ENCODE results near the gene POU2AF2. TPM values are rescaled to one million over a fixed set of nuclear protein-coding genes. Genes with fewer than 3 reads are reported as not detected.
"Not testable (repeated sequence)": the region's sequence is repeated elsewhere in the genome, so short reads cannot be mapped to it uniquely, and the experiment has no call there.

POU2AF2 gene
- total RNA-seq, 1 donor: not detected

GRCh38 chr11:111301004-111301841 lies 55.7 kb downstream of the POU2AF2 start:
- DNase-seq (ENCODE audit: low read depth in 2 of 3, low spot score in 2 of 3): no peak

- no peak for DNase-seq (ENCODE audit: low read depth in 2 of 3, low spot score in 2 of 3)
Measured at GRCh38 chr11:111301842-111302118, 56.3 kb downstream of the POU2AF2 start.

GRCh38 chr11:111302298-111302697 lies 56.8 kb downstream of the POU2AF2 start:
- no peak for DNase-seq (ENCODE audit: low read depth in 2 of 3, low spot score in 2 of 3)

- no peak for DNase-seq (ENCODE audit: low read depth in 2 of 3, low spot score in 2 of 3)
Measured at GRCh38 chr11:111303461-111303860, 57.9 kb downstream of the POU2AF2 start.

GRCh38 chr11:111305162-111305802 lies 59.8 kb downstream of the POU2AF2 start:
- no peak for DNase-seq (ENCODE audit: low read depth in 2 of 3, low spot score in 2 of 3)

GRCh38 chr11:111305876-111306275 lies 60.4 kb downstream of the POU2AF2 start:
- peak in 1 of 3 donors; percentile 47 for DNase-seq (ENCODE audit: low read depth in 2 of 3, low spot score in 2 of 3)

- DNase-seq (ENCODE audit: low read depth in 2 of 3, low spot score in 2 of 3): no peak
Measured at GRCh38 chr11:111306321-111306720, 60.8 kb downstream of the POU2AF2 start.

GRCh38 chr11:111307472-111308108 lies 62.1 kb downstream of the POU2AF2 start:
- DNase-seq (ENCODE audit: low read depth in 2 of 3, low spot score in 2 of 3): no peak

GRCh38 chr11:111308140-111308539 lies 62.6 kb downstream of the POU2AF2 start:
- no peak for DNase-seq (ENCODE audit: low read depth in 2 of 3, low spot score in 2 of 3)

- no peak for DNase-seq (ENCODE audit: low read depth in 2 of 3, low spot score in 2 of 3)
Measured at GRCh38 chr11:111309215-111309915, 63.8 kb downstream of the POU2AF2 start.

GRCh38 chr11:111310088-111310487 lies 64.6 kb downstream of the POU2AF2 start:
- DNase-seq (ENCODE audit: low read depth in 2 of 3, low spot score in 2 of 3): no peak

GRCh38 chr11:111310723-111311122 lies 65.2 kb downstream of the POU2AF2 start:
- DNase-seq (ENCODE audit: low read depth in 2 of 3, low spot score in 2 of 3): no peak

GRCh38 chr11:111312076-111312475 lies 66.6 kb downstream of the POU2AF2 start:
- no peak for DNase-seq (ENCODE audit: low read depth in 2 of 3, low spot score in 2 of 3)

GRCh38 chr11:111319296-111319695 lies 73.8 kb downstream of the POU2AF2 start:
- no peak for DNase-seq (ENCODE audit: low read depth in 2 of 3, low spot score in 2 of 3)

- DNase-seq (ENCODE audit: low read depth in 2 of 3, low spot score in 2 of 3): not testable (repeated sequence)
Measured at GRCh38 chr11:111320199-111320598, 74.7 kb downstream of the POU2AF2 start.

GRCh38 chr11:111320728-111321568 lies 75.4 kb downstream of the POU2AF2 start:
- DNase-seq (ENCODE audit: low read depth in 2 of 3, low spot score in 2 of 3): no peak

- DNase-seq (ENCODE audit: low read depth in 2 of 3, low spot score in 2 of 3): no peak
Measured at GRCh38 chr11:111322534-111322933, 77.0 kb downstream of the POU2AF2 start.

- DNase-seq (ENCODE audit: low read depth in 2 of 3, low spot score in 2 of 3): no peak
Measured at GRCh38 chr11:111324277-111324720, 78.8 kb downstream of the POU2AF2 start.

- no peak for DNase-seq (ENCODE audit: low read depth in 2 of 3, low spot score in 2 of 3)
Measured at GRCh38 chr11:111325259-111325658, 79.7 kb downstream of the POU2AF2 start.

- DNase-seq (ENCODE audit: low read depth in 2 of 3, low spot score in 2 of 3): no peak
Measured at GRCh38 chr11:111326824-111327223, 81.3 kb downstream of the POU2AF2 start.

All from hematopoietic multipotent progenitor cell (in vitro differentiated cells).